Pancreas (tissue), 10 donors: ENCODE results near the gene ZNF592. TPM values are rescaled to one million over a fixed set of nuclear protein-coding genes. Genes with fewer than 3 reads are reported as not detected.
"Not testable (repeated sequence)": the region's sequence is repeated elsewhere in the genome, so short reads cannot be mapped to it uniquely, and the experiment has no call there.

Experiments
- ATAC-seq, 4 donors: fragments of 200-7000 bp; cut with Tn5 transposase; one replicate each; pipeline versions ENCODE4 v1.8.0 to v1.9.1; 2020; ENCODE audit warnings: mild to moderate bottlenecking in 4 of 4, moderate library complexity in 4 of 4
- DNase-seq, 6 donors: peaks; one replicate each; pipeline ENCODE4 v3.0.0-alpha.2; 2020
- FAIRE-seq: peaks from 2 replicates; lab custom pipeline; 2012; peaks lifted over from hg19 to GRCh38; lab: Jason Lieb, UNC
- H3K27ac ChIP-seq, 4 donors: fragments of 200-600 bp; sonication (generic); 1 replicate in 3 of 4; 2 replicates in 1 of 4; pipeline versions ENCODE4 v1.5.0 to v1.8.0; 2020
- H3K27me3 ChIP-seq, 4 donors: fragments of 200-600 bp; one replicate each; pipeline ENCODE4 v1.8.0; 2021
- H3K36me3 ChIP-seq, 3 donors: fragments of 200-600 bp; sonication (generic) in 1 of 3; one replicate each; pipeline versions ENCODE4 v1.5.0 to v1.8.0; 2020 to 2021
- H3K4me1 ChIP-seq, 3 donors: fragments of 200-600 bp; one replicate each; pipeline ENCODE4 v1.8.0; 2021
- H3K4me3 ChIP-seq, 4 donors: fragments of 200-600 bp; sonication (generic) in 2 of 4; one replicate each; pipeline versions ENCODE4 v1.5.0 to v1.8.0; 2020 to 2021
- H3K9me3 ChIP-seq, 4 donors: fragments of 200-600 bp; one replicate each; pipeline ENCODE4 v1.8.0; 2021
- CTCF ChIP-seq, 4 donors: fragments of 200-600 bp; sonication (generic) in 3 of 4; IDR thresholded peaks; one replicate each; pipeline versions ENCODE4 v1.5.0 to v1.8.0; 2021; ENCODE audit warnings: antibody characterized with exemption in 4 of 4
- WGBS, 2 donors: extraction: QIAGEN DNeasy Blood & Tissue Kit; methylation state at CpG; one replicate each; pipeline ENCODE4 v1.1.7; 2013; 5-methylcytosine and 5-hydroxymethylcytosine counted together
- intact Hi-C, 3 donors: fragments of 100-400 bp; cut with DNase I; formaldehyde crosslinking; loops; one replicate each; pipeline versions ENCODE4 v1.11.1 to v1.14.2; 2022
- polyA plus RNA-seq, 2 donors: library from polyadenylated mRNA; stranded (reverse); fragments of 200-250 nt; gene quantifications; one replicate each; pipeline ENCODE4 v1.2.3, GENCODE V29; 2013
- total RNA-seq, 6 donors: library from RNA; stranded (reverse); fragmentation: NEBNext Ultra II Directional in 4 of 6; extraction: Animal tissue kit (Norgen Biotek cat#: 25700) in 4 of 6; gene quantifications; one replicate each; pipeline versions ENCODE4 v1.2.1 to v1.2.4, GENCODE V29; 2021 to 2023
- donor health status: healthy with polysubstance abuse.
- donor health status: DM: no; HTN: no; CAD: no; lungs with moderate emphysema.
- donor health status: DM: no; HTN: no; CAD: no.
- donor health status: control.
- donor health status: control.
- donor health status: Bipolar disorder and iron deficiency.
- donor health status: DM: yes; HTN: yes; CAD: no.
- donor health status: DM: no; HTN: no; CAD: no.
- donor health status: DM: no; HTN: no; CAD: no.
- donor health status: DM: yes; HTN: yes; CAD: no.

ZNF592 gene
- total and polyA plus RNA-seq, 8 donors = 9.1 to 16.6 (median 12.0) TPM

- TF ChIP-seq CTCF (IDR thresholded peaks at IDR 0.05) = no peak
Measured at GRCh38 chr15:84734794-84735479, 13.5 kb upstream of the ZNF592 start.

GRCh38 chr15:84735480-84736061 is 12.8 kb upstream of the ZNF592 start:
- FAIRE-seq, H3K9me3 ChIP-seq, H3K4me1 ChIP-seq, H3K36me3 ChIP-seq, intact Hi-C loops, H3K27me3 ChIP-seq, DNase-seq: not testable (repeated sequence)
- Histone ChIP-seq H3K4me3 (peak overlapping the region in 2 of 4 donors; percentile 4 to 30), H3K27ac (peak overlapping the region in 2 of 4 donors; percentile 57 to 62)
- peak; percentile 31 to 44 (median 40) for ATAC-seq
- 83 to 85% methylated on average over 9 of the region's 9 CpGs for WGBS, 2 donors

More at GRCh38 chr15:84734794-84735479, 13.5 kb upstream of the ZNF592 start:
- ATAC-seq (peak; percentile 90 to 99 (median 95)), DNase-seq (peak in 4 of 6 donors; percentile 44 to 79 (median 46)), FAIRE-seq (no peak)
- H3K4me1 ChIP-seq = peaks cover 0 to 2% (median 0%) of the 10 kb centered on the region in 3 donors
- H3K27ac ChIP-seq = peak overlapping the region in 2 of 4 donors; percentile 57 to 62
- no peaks in the 10 kb centered on the region for H3K27me3 ChIP-seq
- no peaks in the 10 kb centered on the region for H3K36me3 ChIP-seq
- intact Hi-C loops = no loop called here
- peak overlapping the region in 2 of 4 donors; percentile 4 to 30 for H3K4me3 ChIP-seq
- WGBS, 2 donors = 24 to 25% methylated on average over 7 of the region's 7 CpGs
- no peaks in the 10 kb centered on the region for H3K9me3 ChIP-seq

GRCh38 chr15:84736375-84736774 is 12.0 kb upstream of the ZNF592 start:
- intact Hi-C loops = no loop called here
- no peaks in the 10 kb centered on the region for H3K9me3 ChIP-seq
- H3K36me3 ChIP-seq = no peaks in the 10 kb centered on the region
- no peak overlapping the region for H3K4me3 ChIP-seq
- no peaks in the 10 kb centered on the region for H3K27me3 ChIP-seq
- WGBS, 2 donors = 94 to 97% methylated on average over 5 of the region's 5 CpGs
- DNase-seq (no peak), FAIRE-seq (no peak), ATAC-seq (no peak)
- peaks cover 0 to 2% (median 0%) of the 10 kb centered on the region in 3 donors for H3K4me1 ChIP-seq
- TF ChIP-seq CTCF (IDR thresholded peaks at IDR 0.05) = no peak
- no peak overlapping the region for H3K27ac ChIP-seq

DNA sequence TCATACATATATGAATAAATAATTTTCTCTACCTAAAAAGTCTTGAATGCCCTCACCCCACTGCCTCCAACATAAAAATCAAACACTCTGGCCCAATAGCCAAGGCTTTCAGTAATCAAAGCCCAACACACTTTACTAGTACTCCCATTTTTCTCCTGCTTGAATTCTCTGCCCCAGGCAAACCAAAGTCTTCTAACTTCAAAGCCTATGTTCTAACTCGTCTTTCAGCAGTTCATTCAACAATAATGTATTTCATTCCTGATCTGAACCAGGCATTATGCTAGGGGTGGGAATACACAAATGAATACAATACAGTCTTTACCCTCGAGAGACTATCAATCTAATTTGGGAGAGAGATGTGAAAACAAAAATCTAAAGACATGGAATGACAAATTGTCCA is 11.4 kb upstream of the ZNF592 start:
- no peak for TF ChIP-seq CTCF (IDR thresholded peaks at IDR 0.05)
- no peaks in the 10 kb centered on the region for H3K27me3 ChIP-seq
- peaks cover 0 to 2% (median 0%) of the 10 kb centered on the region in 3 donors for H3K4me1 ChIP-seq
- H3K36me3 ChIP-seq = no peaks in the 10 kb centered on the region
- 44 to 51% methylated on average over 2 of the region's 2 CpGs for WGBS, 2 donors
- FAIRE-seq (no peak), ATAC-seq (no peak), DNase-seq (no peak)
- intact Hi-C loops = no loop called here
- no peak overlapping the region for H3K4me3 ChIP-seq
- no peaks in the 10 kb centered on the region for H3K9me3 ChIP-seq
- no peak overlapping the region for H3K27ac ChIP-seq

DNA sequence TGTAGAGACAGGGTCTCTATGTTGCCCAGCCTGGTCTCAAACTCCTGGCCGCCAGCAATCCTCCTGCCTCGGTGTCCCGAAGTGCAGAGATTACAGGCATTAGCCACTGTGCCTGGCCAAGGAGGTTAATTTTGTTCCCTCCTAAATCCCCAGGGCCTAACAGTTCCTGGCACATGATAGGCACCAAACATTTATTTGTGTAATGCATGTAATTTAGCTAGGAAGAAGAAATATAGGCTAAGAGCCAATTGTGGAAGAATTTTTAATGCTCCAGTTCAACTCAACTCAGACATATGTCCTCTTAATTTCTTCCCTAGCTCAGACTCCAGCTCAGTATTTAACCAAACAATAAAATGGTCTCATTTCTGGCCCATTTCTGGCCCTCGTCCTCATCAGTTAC is 7.7 kb upstream of the ZNF592 start:
- no peak for ATAC-seq
- H3K4me3 ChIP-seq = no peak overlapping the region
- no peak for FAIRE-seq
- no peaks in the 10 kb centered on the region for H3K36me3 ChIP-seq
- no peak for TF ChIP-seq CTCF (IDR thresholded peaks at IDR 0.05)
- WGBS, 2 donors = 85 to 86% methylated on average over 4 of the region's 4 CpGs
- no peaks in the 10 kb centered on the region for H3K4me1 ChIP-seq
- H3K27ac ChIP-seq = no peak overlapping the region
- intact Hi-C loops = no loop called here
- no peak for DNase-seq
- no peaks in the 10 kb centered on the region for H3K9me3 ChIP-seq
- no peaks in the 10 kb centered on the region for H3K27me3 ChIP-seq
